ENCODE measurements around the gene PLA2G2C.
A peak's percentile ranks its signal among the peaks of the same experiment; 100 is the strongest.

Gene PLA2G2C

GRCh38 chr1:20195462-20195780, 9.1 kb upstream of the PLA2G2C start:
- Histone ChIP-seq H3K9me3 (ENCODE audit: control insufficient read depth, low read length) (no peaks in the 10 kb centered on the region), H3K36me3 (ENCODE audit: control insufficient read depth, insufficient read depth, low read length) (no peaks in the 10 kb centered on the region), H3K4me3 (ENCODE audit: insufficient read depth, low read depth, low read length, poor library complexity, severe bottlenecking) (no peak overlapping the region), H3K4me1 (ENCODE audit: control insufficient read depth, insufficient read depth, low read length, poor library complexity, severe bottlenecking) (no peaks in the 10 kb centered on the region), H3K27me3 (replicated peaks; ENCODE audit: control insufficient read depth, insufficient read depth, low read length, poor library complexity, severe bottlenecking) (no peaks in the 10 kb centered on the region), H3K27ac (ENCODE audit: insufficient read depth, low read length, poor library complexity, severe bottlenecking) (no peak overlapping the region)
- no peak for DNase-seq

- Histone ChIP-seq H3K27me3 (replicated peaks; ENCODE audit: control insufficient read depth, insufficient read depth, low read length, poor library complexity, severe bottlenecking) (no peaks in the 10 kb centered on the region), H3K36me3 (ENCODE audit: control insufficient read depth, insufficient read depth, low read length) (no peaks in the 10 kb centered on the region), H3K4me3 (ENCODE audit: insufficient read depth, low read depth, low read length, poor library complexity, severe bottlenecking) (no peak overlapping the region), H3K9me3 (ENCODE audit: control insufficient read depth, low read length) (no peaks in the 10 kb centered on the region), H3K27ac (ENCODE audit: insufficient read depth, low read length, poor library complexity, severe bottlenecking) (no peak overlapping the region), H3K4me1 (ENCODE audit: control insufficient read depth, insufficient read depth, low read length, poor library complexity, severe bottlenecking) (no peaks in the 10 kb centered on the region)
- peak; percentile 34 to 51 (median 46) for DNase-seq
Observed at GRCh38 chr1:20194757-20195461, 8.6 kb upstream of the PLA2G2C start.

DNA sequence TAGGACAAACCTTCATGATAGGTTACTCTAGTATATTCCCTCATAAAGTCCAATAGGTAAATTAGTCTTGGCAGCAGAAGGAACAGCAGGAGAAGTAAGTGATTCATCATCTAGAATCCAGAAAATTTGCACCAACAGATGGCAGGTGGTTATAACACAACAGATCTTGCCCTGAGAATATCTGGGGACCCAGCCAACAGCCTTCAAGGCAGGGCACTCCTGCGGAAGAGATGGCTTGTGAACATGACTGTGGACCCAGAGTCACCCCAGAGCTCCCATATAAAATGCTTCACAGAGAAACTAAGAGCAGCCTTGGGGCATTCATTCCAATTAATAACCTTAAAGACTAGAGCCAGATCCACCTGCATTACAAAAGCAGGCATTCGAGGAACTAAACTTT, 7.9 kb upstream of the PLA2G2C start:
- H3K36me3 ChIP-seq (ENCODE audit: control insufficient read depth, insufficient read depth, low read length), result no peaks in the 10 kb centered on the region
- no peaks in the 10 kb centered on the region for H3K9me3 ChIP-seq (ENCODE audit: control insufficient read depth, low read length)
- H3K4me1 ChIP-seq (ENCODE audit: control insufficient read depth, insufficient read depth, low read length, poor library complexity, severe bottlenecking), result no peaks in the 10 kb centered on the region
- no peak overlapping the region for H3K4me3 ChIP-seq (ENCODE audit: insufficient read depth, low read depth, low read length, poor library complexity, severe bottlenecking)
- no peaks in the 10 kb centered on the region for H3K27me3 ChIP-seq (replicated peaks; ENCODE audit: control insufficient read depth, insufficient read depth, low read length, poor library complexity, severe bottlenecking)
- no peak for DNase-seq
- no peak overlapping the region for H3K27ac ChIP-seq (ENCODE audit: insufficient read depth, low read length, poor library complexity, severe bottlenecking)

GRCh38 chr1:20192871-20193411, 6.6 kb upstream of the PLA2G2C start:
- Histone ChIP-seq H3K4me1 (ENCODE audit: control insufficient read depth, insufficient read depth, low read length, poor library complexity, severe bottlenecking) (no peaks in the 10 kb centered on the region), H3K9me3 (ENCODE audit: control insufficient read depth, low read length) (no peaks in the 10 kb centered on the region), H3K36me3 (ENCODE audit: control insufficient read depth, insufficient read depth, low read length) (no peaks in the 10 kb centered on the region), H3K27me3 (replicated peaks; ENCODE audit: control insufficient read depth, insufficient read depth, low read length, poor library complexity, severe bottlenecking) (no peaks in the 10 kb centered on the region), H3K27ac (ENCODE audit: insufficient read depth, low read length, poor library complexity, severe bottlenecking) (no peak overlapping the region), H3K4me3 (ENCODE audit: insufficient read depth, low read depth, low read length, poor library complexity, severe bottlenecking) (no peak overlapping the region)
- no peak for DNase-seq

GRCh38 chr1:20192364-20192763, 6.0 kb upstream of the PLA2G2C start:
- no peak for DNase-seq
- Histone ChIP-seq H3K27ac (ENCODE audit: insufficient read depth, low read length, poor library complexity, severe bottlenecking) (no peak overlapping the region), H3K4me3 (ENCODE audit: insufficient read depth, low read depth, low read length, poor library complexity, severe bottlenecking) (no peak overlapping the region), H3K4me1 (ENCODE audit: control insufficient read depth, insufficient read depth, low read length, poor library complexity, severe bottlenecking) (peaks cover 5% of the 10 kb centered on the region), H3K36me3 (ENCODE audit: control insufficient read depth, insufficient read depth, low read length) (no peaks in the 10 kb centered on the region), H3K27me3 (replicated peaks; ENCODE audit: control insufficient read depth, insufficient read depth, low read length, poor library complexity, severe bottlenecking) (no peaks in the 10 kb centered on the region), H3K9me3 (ENCODE audit: control insufficient read depth, low read length) (no peaks in the 10 kb centered on the region)

GRCh38 chr1:20191266-20191825, 5.0 kb upstream of the PLA2G2C start:
- H3K4me1 ChIP-seq (ENCODE audit: control insufficient read depth, insufficient read depth, low read length, poor library complexity, severe bottlenecking), result peaks cover 16% of the 10 kb centered on the region
- H3K27me3 ChIP-seq (replicated peaks; ENCODE audit: control insufficient read depth, insufficient read depth, low read length, poor library complexity, severe bottlenecking), result no peaks in the 10 kb centered on the region
- DNase-seq, result no peak
- no peak overlapping the region for H3K27ac ChIP-seq (ENCODE audit: insufficient read depth, low read length, poor library complexity, severe bottlenecking)
- no peaks in the 10 kb centered on the region for H3K36me3 ChIP-seq (ENCODE audit: control insufficient read depth, insufficient read depth, low read length)
- no peaks in the 10 kb centered on the region for H3K9me3 ChIP-seq (ENCODE audit: control insufficient read depth, low read length)
- no peak overlapping the region for H3K4me3 ChIP-seq (ENCODE audit: insufficient read depth, low read depth, low read length, poor library complexity, severe bottlenecking)

DNA sequence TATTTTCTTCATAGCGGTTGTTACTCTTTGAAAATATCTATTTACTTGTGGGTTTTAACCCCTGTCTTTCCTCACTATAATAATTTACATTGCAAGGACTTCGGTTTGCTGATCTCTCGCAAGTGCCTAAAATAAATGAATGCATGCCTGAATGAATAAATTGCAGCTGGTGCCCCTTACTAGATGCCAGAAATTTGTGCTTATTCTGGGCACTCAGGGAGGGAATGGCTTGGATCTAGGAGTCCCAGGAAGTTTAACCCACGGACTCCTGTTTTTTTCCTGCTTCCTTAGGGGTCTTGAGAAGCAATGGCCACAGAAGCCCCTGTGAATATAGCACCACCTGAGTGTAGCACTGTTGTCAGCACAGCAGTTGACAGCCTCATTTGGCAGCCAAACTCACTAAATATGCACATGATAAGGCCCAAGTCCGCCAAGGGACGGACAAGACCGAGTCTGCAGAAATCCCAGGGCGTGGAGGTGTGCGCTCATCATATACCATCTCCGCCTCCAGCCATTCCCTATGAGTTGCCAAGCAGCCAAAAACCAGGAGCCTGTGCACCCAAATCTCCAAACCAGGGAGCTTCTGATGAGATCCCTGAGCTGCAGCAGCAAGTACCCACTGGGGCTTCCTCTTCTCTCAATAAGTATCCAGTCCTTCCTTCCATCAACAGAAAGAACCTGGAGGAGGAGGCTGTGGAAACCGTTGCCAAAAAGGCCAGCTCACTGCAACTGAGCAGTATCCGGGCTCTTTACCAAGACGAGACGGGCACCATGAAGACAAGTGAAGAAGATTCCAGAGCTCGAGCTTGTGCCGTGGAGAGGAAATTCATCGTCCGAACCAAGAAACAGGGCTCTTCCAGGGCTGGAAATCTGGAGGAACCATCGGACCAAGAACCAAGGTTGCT, 4.2 kb upstream of the PLA2G2C start:
- Histone ChIP-seq H3K4me1 (ENCODE audit: control insufficient read depth, insufficient read depth, low read length, poor library complexity, severe bottlenecking) (peaks cover 20% of the 10 kb centered on the region), H3K27ac (ENCODE audit: insufficient read depth, low read length, poor library complexity, severe bottlenecking) (no peak overlapping the region), H3K4me3 (ENCODE audit: insufficient read depth, low read depth, low read length, poor library complexity, severe bottlenecking) (no peak overlapping the region), H3K27me3 (replicated peaks; ENCODE audit: control insufficient read depth, insufficient read depth, low read length, poor library complexity, severe bottlenecking) (no peaks in the 10 kb centered on the region), H3K36me3 (ENCODE audit: control insufficient read depth, insufficient read depth, low read length) (no peaks in the 10 kb centered on the region), H3K9me3 (ENCODE audit: control insufficient read depth, low read length) (no peaks in the 10 kb centered on the region)
- no peak for DNase-seq

DNA sequence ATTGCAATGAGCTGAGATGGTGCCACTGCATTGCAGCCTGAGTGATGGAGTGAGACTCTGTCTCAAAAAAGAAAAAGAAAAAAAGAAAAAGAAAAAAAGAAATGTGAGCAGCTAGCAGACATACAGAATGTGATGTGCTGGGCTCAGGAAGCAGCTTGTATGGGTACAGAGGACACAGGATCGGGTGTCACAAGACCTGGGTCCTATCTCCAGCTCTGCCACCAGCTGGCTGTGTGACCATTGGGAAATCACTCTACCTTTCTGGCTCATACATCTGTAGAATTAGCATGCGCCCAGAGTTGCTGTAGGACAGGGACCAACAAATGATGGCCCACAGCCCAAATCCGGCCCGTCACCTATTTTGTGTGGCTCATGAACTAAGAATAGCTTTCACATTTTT, 3.3 kb upstream of the PLA2G2C start:
- Histone ChIP-seq H3K27me3 (replicated peaks; ENCODE audit: control insufficient read depth, insufficient read depth, low read length, poor library complexity, severe bottlenecking) (no peaks in the 10 kb centered on the region), H3K27ac (ENCODE audit: insufficient read depth, low read length, poor library complexity, severe bottlenecking) (no peak overlapping the region), H3K4me3 (ENCODE audit: insufficient read depth, low read depth, low read length, poor library complexity, severe bottlenecking) (no peak overlapping the region), H3K9me3 (ENCODE audit: control insufficient read depth, low read length) (no peaks in the 10 kb centered on the region), H3K36me3 (ENCODE audit: control insufficient read depth, insufficient read depth, low read length) (no peaks in the 10 kb centered on the region), H3K4me1 (ENCODE audit: control insufficient read depth, insufficient read depth, low read length, poor library complexity, severe bottlenecking) (peaks cover 28% of the 10 kb centered on the region)
- DNase-seq, result no peak

DNA sequence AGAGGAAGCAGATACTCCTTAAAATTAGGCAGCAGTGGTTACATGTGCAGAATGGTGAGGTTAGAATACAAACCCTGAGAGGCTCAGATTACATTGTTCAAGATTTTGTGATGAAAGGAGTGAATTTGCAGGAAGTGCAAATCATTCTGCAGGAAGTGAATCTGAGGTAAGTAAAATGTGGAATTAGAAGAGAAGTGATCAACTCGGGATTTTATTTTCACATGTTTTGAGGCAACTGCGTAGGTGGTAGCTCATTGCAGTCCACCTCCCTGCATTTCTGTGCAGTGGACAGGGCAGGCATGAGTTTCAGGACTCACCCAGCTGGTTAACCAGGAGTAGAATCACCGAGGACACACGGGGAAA, 2.1 kb upstream of the PLA2G2C start:
- H3K27me3 ChIP-seq (replicated peaks; ENCODE audit: control insufficient read depth, insufficient read depth, low read length, poor library complexity, severe bottlenecking), result no peaks in the 10 kb centered on the region
- H3K4me1 ChIP-seq (ENCODE audit: control insufficient read depth, insufficient read depth, low read length, poor library complexity, severe bottlenecking), result peaks cover 29% of the 10 kb centered on the region
- H3K9me3 ChIP-seq (ENCODE audit: control insufficient read depth, low read length), result no peaks in the 10 kb centered on the region
- H3K27ac ChIP-seq (ENCODE audit: insufficient read depth, low read length, poor library complexity, severe bottlenecking), result no peak overlapping the region
- H3K4me3 ChIP-seq (ENCODE audit: insufficient read depth, low read depth, low read length, poor library complexity, severe bottlenecking), result no peak overlapping the region
- no peak for DNase-seq
- H3K36me3 ChIP-seq (ENCODE audit: control insufficient read depth, insufficient read depth, low read length), result no peaks in the 10 kb centered on the region

Measured in effector memory CD4-positive, alpha-beta T cell (primary cell).